OCI-LY1 (cell line): ENCODE results near the gene ARL15.

Source experiments
- H2AFZ ChIP-seq: fragments of 200-600 bp; sonication (generic), shearing (Covaris generic); 2 replicates; pipeline ENCODE4 v1.6.0; 2014; ENCODE audit warnings: antibody characterized with exemption, mild to moderate bottlenecking, low read length
- H3F3A ChIP-seq: fragments of 200-600 bp; sonication (generic), shearing (Covaris generic); 2 replicates; pipeline ENCODE4 v1.6.0; 2014; ENCODE audit warnings: mild to moderate bottlenecking, antibody characterized with exemption, low read length, moderate library complexity; ENCODE audit not compliant: insufficient read depth
- H3K27ac ChIP-seq: fragments of 200-600 bp; sonication (generic); 2 replicates; pipeline ENCODE4 v1.5.1; 2014; ENCODE audit warnings: low read length, mixed run types, mild to moderate bottlenecking, low read depth; ENCODE audit not compliant: poor library complexity, severe bottlenecking
- H3K27me3 ChIP-seq: fragments of 200-600 bp; sonication (generic); 2 replicates; pipeline ENCODE4 v1.6.0; 2014; ENCODE audit warnings: antibody characterized with exemption, mild to moderate bottlenecking, low read length, moderate library complexity; ENCODE audit not compliant: insufficient read depth
- H3K36me3 ChIP-seq: fragments of 200-600 bp; sonication (generic); 2 replicates; pipeline ENCODE4 v1.6.1; 2014; ENCODE audit warnings: mild to moderate bottlenecking, antibody characterized with exemption, low read length, moderate library complexity, mixed read lengths; ENCODE audit not compliant: insufficient read depth
- H3K4me1 ChIP-seq: fragments of 200-600 bp; sonication (generic); 2 replicates; pipeline ENCODE4 v1.5.1; 2014; ENCODE audit warnings: mild to moderate bottlenecking, low read length, moderate library complexity; ENCODE audit not compliant: insufficient read depth, severe bottlenecking
- H3K4me2 ChIP-seq: fragments of 200-600 bp; sonication (generic), shearing (Covaris generic); 2 replicates; pipeline ENCODE4 v1.6.1; 2014; ENCODE audit warnings: low read length
- H3K4me3 ChIP-seq: fragments of 200-600 bp; sonication (generic); 2 replicates; pipeline ENCODE4 v1.5.1; 2014; ENCODE audit warnings: low read length, low read depth, mild to moderate bottlenecking, mixed read lengths; ENCODE audit not compliant: poor library complexity, severe bottlenecking
- H3K79me2 ChIP-seq: fragments of 200-600 bp; shearing (Covaris generic); 2 replicates; pipeline ENCODE4 v1.6.1; 2016; ENCODE audit warnings: mixed run types, low read length, mixed read lengths; ENCODE audit not compliant: insufficient read depth
- H3K9ac ChIP-seq: fragments of 200-600 bp; sonication (generic), shearing (Covaris generic); 2 replicates; pipeline ENCODE4 v1.6.1; 2014; ENCODE audit warnings: mild to moderate bottlenecking, low read length, mixed read lengths
- H3K9me2 ChIP-seq: fragments of 200-600 bp; sonication (generic), shearing (Covaris generic); 2 replicates; pipeline ENCODE4 v1.6.1; 2014; ENCODE audit warnings: low read depth, mild to moderate bottlenecking, low read length, mixed read lengths
- H3K9me3 ChIP-seq: fragments of 200-600 bp; shearing (Covaris generic); 2 replicates; pipeline ENCODE4 v1.6.1; 2014; ENCODE audit warnings: low read length, mixed read lengths
- H4K20me1 ChIP-seq: fragments of 200-600 bp; sonication (generic), shearing (Covaris generic); 2 replicates; pipeline ENCODE4 v1.6.0; 2016; ENCODE audit warnings: mild to moderate bottlenecking, low read length; ENCODE audit not compliant: insufficient read depth
- EZH2 ChIP-seq: fragments of 200-600 bp; sonication (generic), shearing (Covaris generic); IDR thresholded peaks from 2 replicates; pipeline ENCODE4 v1.8.0; 2017; ENCODE audit warnings: borderline replicate concordance, mixed run types, mild to moderate bottlenecking, antibody characterized with exemption, low read length, moderate library complexity, mixed read lengths
- TF ChIP-seq, protein P1 (sequence below): fragments of 200-600 bp; sonication (generic), shearing (Covaris generic); IDR thresholded peaks from 2 replicates; pipeline ENCODE4 v1.5.1; 2017; ENCODE audit warnings: mild to moderate bottlenecking, antibody characterized with exemption, low read length, moderate library complexity, mixed read lengths

The ARL15 gene

DNA sequence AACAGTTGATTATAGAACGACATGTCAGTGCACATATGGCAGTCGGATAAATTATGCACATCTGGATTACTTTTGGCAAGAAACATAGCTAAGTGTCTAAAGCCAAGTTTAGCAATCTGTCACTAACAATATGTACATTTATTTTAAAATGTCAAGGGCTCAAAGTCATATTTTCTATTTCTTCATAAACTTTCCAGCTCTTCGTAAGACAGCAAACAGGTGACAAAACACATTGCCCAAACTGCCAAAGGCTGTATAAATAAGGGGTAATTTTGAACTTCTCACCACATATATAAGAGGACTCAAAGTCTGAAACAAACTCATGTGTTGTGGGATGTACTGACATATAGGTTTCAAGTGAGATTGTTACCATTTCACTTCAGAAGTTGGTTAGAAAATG is 237.2 kb downstream of the ARL15 start:
- H3K9me3 ChIP-seq, result no peaks in the 10 kb centered on the region
- H3K79me2 ChIP-seq, result peaks cover 17% of the 10 kb centered on the region; the same call in 1 of the 2 replicates
- H2AFZ ChIP-seq, result no peak overlapping the region
- H3K4me1 ChIP-seq, result no peaks in the 10 kb centered on the region
- H3K36me3 ChIP-seq, result peaks cover 59% of the 10 kb centered on the region
- H3K9me2 ChIP-seq, result no peaks in the 10 kb centered on the region
- H3K27ac ChIP-seq, result no peak overlapping the region
- no peaks in the 10 kb centered on the region for H3F3A ChIP-seq
- no peak overlapping the region for H3K4me3 ChIP-seq
- no peaks in the 10 kb centered on the region for H4K20me1 ChIP-seq
- no peaks in the 10 kb centered on the region for H3K27me3 ChIP-seq
- no peak overlapping the region for H3K4me2 ChIP-seq
- no peak overlapping the region for H3K9ac ChIP-seq
- TF ChIP-seq, protein P1, sequence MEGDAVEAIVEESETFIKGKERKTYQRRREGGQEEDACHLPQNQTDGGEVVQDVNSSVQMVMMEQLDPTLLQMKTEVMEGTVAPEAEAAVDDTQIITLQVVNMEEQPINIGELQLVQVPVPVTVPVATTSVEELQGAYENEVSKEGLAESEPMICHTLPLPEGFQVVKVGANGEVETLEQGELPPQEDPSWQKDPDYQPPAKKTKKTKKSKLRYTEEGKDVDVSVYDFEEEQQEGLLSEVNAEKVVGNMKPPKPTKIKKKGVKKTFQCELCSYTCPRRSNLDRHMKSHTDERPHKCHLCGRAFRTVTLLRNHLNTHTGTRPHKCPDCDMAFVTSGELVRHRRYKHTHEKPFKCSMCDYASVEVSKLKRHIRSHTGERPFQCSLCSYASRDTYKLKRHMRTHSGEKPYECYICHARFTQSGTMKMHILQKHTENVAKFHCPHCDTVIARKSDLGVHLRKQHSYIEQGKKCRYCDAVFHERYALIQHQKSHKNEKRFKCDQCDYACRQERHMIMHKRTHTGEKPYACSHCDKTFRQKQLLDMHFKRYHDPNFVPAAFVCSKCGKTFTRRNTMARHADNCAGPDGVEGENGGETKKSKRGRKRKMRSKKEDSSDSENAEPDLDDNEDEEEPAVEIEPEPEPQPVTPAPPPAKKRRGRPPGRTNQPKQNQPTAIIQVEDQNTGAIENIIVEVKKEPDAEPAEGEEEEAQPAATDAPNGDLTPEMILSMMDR, result no peak
- no peak for TF ChIP-seq EZH2

DNA sequence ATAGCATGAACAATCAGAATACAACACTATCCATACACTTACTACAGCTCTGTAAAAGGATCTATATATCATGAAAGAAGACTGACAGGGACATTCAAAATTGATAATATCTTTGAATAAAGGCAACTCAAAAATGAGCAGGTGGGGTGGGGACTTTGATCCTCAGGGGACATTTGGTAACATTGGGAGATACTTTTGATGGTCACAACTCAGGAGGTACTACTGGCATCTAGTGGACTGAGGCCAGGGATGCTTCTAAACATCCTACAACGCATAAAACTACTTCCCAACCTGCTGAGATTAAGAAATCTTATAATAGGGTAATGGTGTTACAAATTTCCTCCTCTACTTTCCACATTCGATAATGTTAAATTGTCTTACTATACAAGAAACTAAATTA is 243.9 kb downstream of the ARL15 start:
- TF ChIP-seq, protein P1, result no peak
- TF ChIP-seq EZH2, result no peak
- no peaks in the 10 kb centered on the region for H3K4me1 ChIP-seq
- H3K79me2 ChIP-seq, result peaks cover 9% of the 10 kb centered on the region
- no peaks in the 10 kb centered on the region for H3F3A ChIP-seq
- H3K27ac ChIP-seq, result no peak overlapping the region
- H3K9ac ChIP-seq, result no peak overlapping the region
- H3K4me3 ChIP-seq, result no peak overlapping the region
- H4K20me1 ChIP-seq, result no peaks in the 10 kb centered on the region
- no peaks in the 10 kb centered on the region for H3K27me3 ChIP-seq
- no peak overlapping the region for H3K4me2 ChIP-seq
- H2AFZ ChIP-seq, result no peak overlapping the region
- H3K9me2 ChIP-seq, result no peaks in the 10 kb centered on the region
- H3K9me3 ChIP-seq, result no peaks in the 10 kb centered on the region
- peaks cover 60% of the 10 kb centered on the region for H3K36me3 ChIP-seq

DNA sequence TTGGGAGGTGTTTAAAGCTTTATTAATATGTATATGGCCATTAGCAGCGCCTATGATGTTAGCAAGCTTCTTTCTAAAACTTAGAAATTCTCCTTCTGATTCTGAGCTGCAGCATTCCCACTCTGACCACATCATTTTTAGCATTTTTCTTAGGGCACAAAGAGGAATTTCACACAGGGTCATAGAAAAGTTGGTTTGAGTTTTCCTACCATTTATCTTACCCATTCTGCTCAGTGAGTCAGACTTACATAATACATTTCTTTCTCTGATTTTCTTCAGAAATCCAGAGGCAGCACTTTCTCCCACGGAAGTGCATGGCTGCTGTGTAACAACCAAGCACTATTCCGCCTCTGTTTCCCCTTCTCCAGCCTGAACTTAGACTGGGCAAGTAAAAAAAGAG is 246.6 kb downstream of the ARL15 start:
- peaks cover 61% of the 10 kb centered on the region for H3K36me3 ChIP-seq
- no peak overlapping the region for H3K27ac ChIP-seq
- no peak for TF ChIP-seq EZH2
- TF ChIP-seq, protein P1, result no peak
- H3K4me2 ChIP-seq, result no peak overlapping the region
- H3K4me3 ChIP-seq, result no peak overlapping the region
- no peaks in the 10 kb centered on the region for H3K4me1 ChIP-seq
- H3K79me2 ChIP-seq, result peaks cover 7% of the 10 kb centered on the region
- no peak overlapping the region for H2AFZ ChIP-seq
- no peaks in the 10 kb centered on the region for H3K27me3 ChIP-seq
- no peaks in the 10 kb centered on the region for H3F3A ChIP-seq
- H3K9ac ChIP-seq, result no peak overlapping the region
- H3K9me3 ChIP-seq, result no peaks in the 10 kb centered on the region
- no peaks in the 10 kb centered on the region for H3K9me2 ChIP-seq
- no peaks in the 10 kb centered on the region for H4K20me1 ChIP-seq
